Keratinocyte (primary cell): ENCODE data around the gene KPNA3. TPM values are rescaled to one million over a fixed set of nuclear protein-coding genes. Genes with fewer than 3 reads are reported as not detected.

Source experiments
- DNase-seq: peaks from one replicate; pipeline ENCODE4 v3.0.0-alpha.2; 2011; ENCODE audit warnings: low read depth, missing footprints, low spot score
- FAIRE-seq: peaks from 2 replicates; lab custom pipeline; 2011; peaks lifted over from hg19 to GRCh38; lab: Jason Lieb, UNC
- H2AFZ ChIP-seq: 2 replicates; pipeline ENCODE4 v1.6.0; 2012; ENCODE audit warnings: low read length, control low read depth, inconsistent platforms; ENCODE audit not compliant: control insufficient read depth
- H3K27ac ChIP-seq: 2 replicates; pipeline ENCODE4 v1.5.1; 2011; ENCODE audit warnings: low read length; ENCODE audit not compliant: control insufficient read depth, insufficient read depth
- H3K27me3 ChIP-seq: 3 replicates; pipeline ENCODE4 v1.6.0; 2011; ENCODE audit warnings: low read length; ENCODE audit not compliant: control insufficient read depth, insufficient read depth; ENCODE audit errors: extremely low read depth
- H3K36me3 ChIP-seq, 2 experiments: 2 replicates in 1 of 2; 3 replicates in 1 of 2; pipeline ENCODE4 v1.5.1; 2011; ENCODE audit warnings: low read length in 2 of 2, mild to moderate bottlenecking in 1 of 2; ENCODE audit not compliant: control insufficient read depth in 2 of 2, insufficient read depth in 2 of 2; ENCODE audit errors: extremely low read depth in 1 of 2
- H3K4me1 ChIP-seq: 3 replicates; pipeline ENCODE4 v1.5.1; 2011; ENCODE audit warnings: low read length; ENCODE audit not compliant: control insufficient read depth, insufficient read depth; ENCODE audit errors: extremely low read depth
- H3K4me2 ChIP-seq: 3 replicates; pipeline ENCODE4 v1.6.0; 2011; ENCODE audit warnings: low read depth, low read length; ENCODE audit not compliant: control insufficient read depth, insufficient read depth; ENCODE audit errors: extremely low read depth
- H3K4me3 ChIP-seq, 3 experiments: fragments of 200-600 bp in 1 of 3; sonication (generic) in 1 of 3; 2 replicates in 2 of 3; 3 replicates in 1 of 3; pipeline ENCODE4 v1.5.1; 2011 to 2016; ENCODE audit warnings: low read length in 3 of 3, mild to moderate bottlenecking in 3 of 3, control low read depth in 2 of 3, inconsistent platforms in 1 of 3, low read depth in 1 of 3, mixed read lengths in 1 of 3, mixed run types in 1 of 3, moderate library complexity in 1 of 3; ENCODE audit not compliant: control insufficient read depth in 2 of 3, insufficient read depth in 2 of 3; ENCODE audit errors: extremely low read depth in 1 of 3
- H3K79me2 ChIP-seq: 2 replicates; pipeline ENCODE4 v1.6.0; 2012; ENCODE audit warnings: low read length; ENCODE audit not compliant: control insufficient read depth, insufficient read depth
- H3K9ac ChIP-seq: 3 replicates; pipeline ENCODE4 v1.6.0; 2011; ENCODE audit warnings: low read length; ENCODE audit not compliant: control insufficient read depth, insufficient read depth; ENCODE audit errors: extremely low read depth
- H3K9me1 ChIP-seq: 3 replicates; pipeline ENCODE4 v1.6.0; 2011; ENCODE audit warnings: low read length; ENCODE audit not compliant: control insufficient read depth, insufficient read depth; ENCODE audit errors: extremely low read depth
- H3K9me3 ChIP-seq: 2 replicates; pipeline ENCODE4 v1.5.1; 2012; ENCODE audit warnings: low read depth, low read length; ENCODE audit not compliant: control insufficient read depth
- H4K20me1 ChIP-seq: 3 replicates; pipeline ENCODE4 v1.6.0; 2011; ENCODE audit warnings: low read length; ENCODE audit not compliant: control insufficient read depth, insufficient read depth; ENCODE audit errors: extremely low read depth
- EZH2 ChIP-seq: IDR thresholded peaks from one replicate; pipeline ENCODE4 v1.6.1; 2012; ENCODE audit warnings: inconsistent platforms, mild to moderate bottlenecking, low read length, moderate library complexity
- dilution Hi-C: fragments of 300-500 bp; cut with MboI; formaldehyde crosslinking; loops from one replicate; pipeline ENCODE4 v1.7.0; 2020; ENCODE audit warnings: low sequenced_read_pairs; ENCODE audit not compliant: extremely low pct_ligation_motif_present
- polyA plus RNA-seq, 5 experiments: library from polyadenylated mRNA; depleted of rRNA in 3 of 5; stranded (reverse) in 3 of 5; stranded (forward) in 1 of 5; unstranded in 1 of 5; fragments of >200 nt; gene quantifications; 1 replicate in 1 of 5; 2 replicates in 3 of 5; 3 replicates in 1 of 5; pipeline versions ENCODE4 v1.2.1 to v1.2.3, GENCODE V29; 2011 to 2012; ENCODE audit warnings: missing spikeins in 2 of 5, low read depth in 1 of 5, low replicate concordance in 1 of 5
- TF ChIP-seq, protein P1 (sequence below), 3 experiments: IDR thresholded peaks in 1 of 3; conservative IDR thresholded peaks in 1 of 3; optimal IDR thresholded peaks in 1 of 3; 2 replicates in 2 of 3; 3 replicates in 1 of 3; pipeline versions ENCODE3 to v1.5.1; 2011; ENCODE audit warnings: low read length in 3 of 3, mild to moderate bottlenecking in 3 of 3, moderate library complexity in 2 of 3, control low read depth in 1 of 3, inconsistent platforms in 1 of 3; ENCODE audit not compliant: insufficient read depth in 2 of 3; ENCODE audit errors: extremely low read depth in 1 of 3

Gene KPNA3
- polyA plus RNA-seq, 1 donor (not counting 4 experiments of a cell fraction or from before 2014, with no cell fraction given): 37.3 TPM

DNA sequence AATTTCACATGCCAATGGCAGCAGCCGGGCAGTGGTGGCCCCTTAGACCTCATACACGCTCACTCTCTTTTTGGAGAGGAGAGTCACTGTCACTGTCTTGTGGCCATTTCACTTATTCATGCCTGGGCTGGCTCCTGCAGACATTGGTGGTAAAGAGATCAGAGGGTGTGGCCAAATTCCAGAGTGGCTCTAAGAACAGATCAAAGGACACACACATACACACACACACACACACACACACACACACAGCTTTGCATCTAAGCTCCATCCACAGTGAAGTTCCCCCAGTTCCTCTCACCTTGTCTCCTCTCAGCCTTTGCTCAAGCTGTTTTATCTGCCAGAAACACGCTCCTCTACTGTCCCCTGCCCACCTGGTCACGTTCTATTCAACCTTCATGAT, 46.5 kb upstream of the KPNA3 start:
- Histone ChIP-seq H3K36me3 (no peaks in the 10 kb centered on the region), H4K20me1 (no peaks in the 10 kb centered on the region), H3K9ac (no peak overlapping the region), H3K79me2 (no peaks in the 10 kb centered on the region), H3K27ac (no peak overlapping the region), H2AFZ (no peak overlapping the region), H3K4me2 (no peak overlapping the region), H3K9me1 (no peaks in the 10 kb centered on the region), H3K4me3 (no peak overlapping the region), H3K9me3 (no peaks in the 10 kb centered on the region), H3K4me1 (peaks cover 11% of the 10 kb centered on the region), H3K27me3 (peaks cover under 1% of the 10 kb centered on the region)
- dilution Hi-C loops: no loop called here
- FAIRE-seq (no peak), DNase-seq (no peak)
- no peak for TF ChIP-seq EZH2
- TF ChIP-seq, protein P1, sequence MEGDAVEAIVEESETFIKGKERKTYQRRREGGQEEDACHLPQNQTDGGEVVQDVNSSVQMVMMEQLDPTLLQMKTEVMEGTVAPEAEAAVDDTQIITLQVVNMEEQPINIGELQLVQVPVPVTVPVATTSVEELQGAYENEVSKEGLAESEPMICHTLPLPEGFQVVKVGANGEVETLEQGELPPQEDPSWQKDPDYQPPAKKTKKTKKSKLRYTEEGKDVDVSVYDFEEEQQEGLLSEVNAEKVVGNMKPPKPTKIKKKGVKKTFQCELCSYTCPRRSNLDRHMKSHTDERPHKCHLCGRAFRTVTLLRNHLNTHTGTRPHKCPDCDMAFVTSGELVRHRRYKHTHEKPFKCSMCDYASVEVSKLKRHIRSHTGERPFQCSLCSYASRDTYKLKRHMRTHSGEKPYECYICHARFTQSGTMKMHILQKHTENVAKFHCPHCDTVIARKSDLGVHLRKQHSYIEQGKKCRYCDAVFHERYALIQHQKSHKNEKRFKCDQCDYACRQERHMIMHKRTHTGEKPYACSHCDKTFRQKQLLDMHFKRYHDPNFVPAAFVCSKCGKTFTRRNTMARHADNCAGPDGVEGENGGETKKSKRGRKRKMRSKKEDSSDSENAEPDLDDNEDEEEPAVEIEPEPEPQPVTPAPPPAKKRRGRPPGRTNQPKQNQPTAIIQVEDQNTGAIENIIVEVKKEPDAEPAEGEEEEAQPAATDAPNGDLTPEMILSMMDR (optimal IDR thresholded peaks at IDR 0.05 in 1 of 3, IDR thresholded peaks at IDR 0.05 in 1 of 3, conservative IDR thresholded peaks at IDR 0.05 in 1 of 3; ENCODE audit: extremely low read depth in 1 of 3, insufficient read depth in 2 of 3, low read length in 3 of 3): no peak

DNA sequence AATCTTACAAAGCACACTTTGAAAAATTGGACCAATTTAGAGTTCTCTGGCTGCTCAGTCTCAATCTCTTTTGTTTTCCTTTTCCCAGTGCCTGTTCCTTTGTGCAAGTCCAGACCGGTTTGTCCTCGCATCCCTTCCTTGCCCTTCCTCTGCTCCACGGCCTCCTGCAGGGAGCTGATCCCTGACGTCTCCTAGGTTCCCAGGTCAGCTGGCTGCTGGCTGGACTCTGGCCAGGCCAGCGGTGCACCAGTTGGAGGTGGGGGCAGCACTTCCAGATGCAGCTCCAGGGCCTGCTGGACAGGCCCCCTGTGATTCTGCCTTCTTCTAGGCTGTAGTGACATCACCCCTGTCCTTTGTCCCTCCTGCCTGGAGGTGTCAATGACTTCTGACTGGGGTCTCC, 44.0 kb upstream of the KPNA3 start:
- Histone ChIP-seq H3K9me3 (no peaks in the 10 kb centered on the region), H3K4me2 (peak overlapping the region; percentile 2), H2AFZ (no peak overlapping the region), H3K4me3 (no peak overlapping the region), H3K79me2 (no peaks in the 10 kb centered on the region), H4K20me1 (no peaks in the 10 kb centered on the region), H3K27ac (no peak overlapping the region), H3K4me1 (peaks cover 11% of the 10 kb centered on the region), H3K9me1 (no peaks in the 10 kb centered on the region), H3K27me3 (no peaks in the 10 kb centered on the region), H3K9ac (no peak overlapping the region), H3K36me3 (no peaks in the 10 kb centered on the region)
- FAIRE-seq (peak; percentile 63), DNase-seq (no peak)
- TF ChIP-seq, protein P1 (optimal IDR thresholded peaks at IDR 0.05 in 1 of 3, IDR thresholded peaks at IDR 0.05 in 1 of 3, conservative IDR thresholded peaks at IDR 0.05 in 1 of 3; ENCODE audit: extremely low read depth in 1 of 3, insufficient read depth in 2 of 3, low read length in 3 of 3): no peak
- TF ChIP-seq EZH2: no peak
- dilution Hi-C loops: no loop called here
